K562 (cell line): ENCODE data around the gene CRNKL1. TPM values are rescaled to one million over a fixed set of nuclear protein-coding genes. Genes with fewer than 3 reads are reported as not detected.

ENCODE experiments used
- ATAC-seq: fragments of 200-7000 bp; cut with Tn5 transposase; 3 replicates; pipeline ENCODE4 v1.9.1; 2020; ENCODE audit warnings: moderate library complexity
- BruUV-seq: library from RNA; stranded (reverse); fragments of 400-500 nt; replicated peaks from 2 replicates; lab custom pipeline; 2021; lab: Mats Ljungman, UMichigan
- CTCF ChIA-PET: fragments of 300-600 bp; formaldehyde crosslinking; extraction: SDS; loops from one replicate; lab custom pipeline; 2021; ENCODE audit warnings: low intra/inter-chr PET ratio; lab: Yijun Ruan, JAX
- POLR2A ChIA-PET: fragments of 300-600, 350-650 bp; sonication (Branson Sonifier 250); formaldehyde crosslinking; extraction: SDS; loops from one replicate; lab custom pipeline; 2021; ENCODE audit warnings: antibody characterized with exemption, inconsistent platforms; lab: Yijun Ruan, JAX
- DNase-seq, 4 experiments: peaks; one replicate each; pipeline versions ENCODE4 v3.0.0 to v3.0.0-alpha.2; 2011 to 2018; ENCODE audit warnings: low spot score in 3 of 4, mixed read lengths in 3 of 4; ENCODE audit errors: extremely low read depth in 1 of 4
- FAIRE-seq: peaks from 2 replicates; lab custom pipeline; 2011; peaks lifted over from hg19 to GRCh38; lab: Jason Lieb, UNC
- H2AFZ ChIP-seq: 2 replicates; pipeline ENCODE4 v1.6.0; 2011; ENCODE audit warnings: low read depth, low read length, control low read depth, inconsistent platforms
- H3K27ac ChIP-seq: fragments of 200-600 bp; 3 replicates; pipeline ENCODE4 v1.8.0; 2011; ENCODE audit warnings: low read depth, mild to moderate bottlenecking, control low read depth, inconsistent platforms, low read length, moderate library complexity, mixed read lengths; ENCODE audit errors: extremely low read depth
- H3K27me3 ChIP-seq, 2 experiments: fragments of 300-600 bp in 1 of 2; 2 replicates in 1 of 2; 3 replicates in 1 of 2; pipeline versions ENCODE4 v1.6.0 to v1.8.0; 2011; ENCODE audit warnings: inconsistent platforms in 2 of 2, low read length in 2 of 2, mild to moderate bottlenecking in 1 of 2, mixed read lengths in 1 of 2, moderate library complexity in 1 of 2; ENCODE audit not compliant: control insufficient read depth in 2 of 2, insufficient read depth in 2 of 2
- H3K36me3 ChIP-seq: fragments of 300-600 bp; 3 replicates; pipeline ENCODE4 v1.8.0; 2011; ENCODE audit warnings: mild to moderate bottlenecking, low read length, inconsistent platforms; ENCODE audit not compliant: control insufficient read depth, insufficient read depth
- H3K4me1 ChIP-seq, 2 experiments: fragments of 200-600 bp in 1 of 2; replicated peaks in 1 of 2; 2 replicates in 1 of 2; 3 replicates in 1 of 2; pipeline versions ENCODE4 v1.5.1 to v1.8.0; 2011; ENCODE audit warnings: inconsistent platforms in 2 of 2, low read length in 2 of 2, mild to moderate bottlenecking in 1 of 2, mixed read lengths in 1 of 2, moderate library complexity in 1 of 2; ENCODE audit not compliant: control insufficient read depth in 2 of 2, insufficient read depth in 2 of 2
- H3K4me2 ChIP-seq: 2 replicates; pipeline ENCODE4 v1.6.1; 2011; ENCODE audit warnings: low read length, control low read depth, inconsistent platforms, mixed read lengths; ENCODE audit not compliant: insufficient read depth
- H3K4me3 ChIP-seq: fragments of 200-600 bp; sonication (generic), shearing (Covaris generic); 2 replicates; pipeline ENCODE4 v1.5.1; 2016; ENCODE audit warnings: control low read depth, inconsistent platforms
- H3K79me2 ChIP-seq: fragments of 200-600 bp; 3 replicates; pipeline ENCODE4 v1.8.0; 2011; ENCODE audit warnings: low read length, inconsistent platforms; ENCODE audit not compliant: control insufficient read depth, insufficient read depth
- H3K9ac ChIP-seq, 2 experiments: 2 replicates each; pipeline versions ENCODE4 v1.6.0 to v1.6.1; 2011; ENCODE audit warnings: low read depth in 2 of 2, low read length in 2 of 2, control low read depth in 1 of 2, inconsistent platforms in 1 of 2, mild to moderate bottlenecking in 1 of 2, mixed read lengths in 1 of 2; ENCODE audit not compliant: insufficient read depth in 1 of 2
- H3K9me1 ChIP-seq: one replicate; pipeline ENCODE4 v1.6.0; 2011; ENCODE audit warnings: inconsistent platforms, mild to moderate bottlenecking, low read length, moderate library complexity; ENCODE audit not compliant: control insufficient read depth, insufficient read depth
- H3K9me3 ChIP-seq: replicated peaks from 2 replicates; pipeline ENCODE4 v1.5.1; 2011; ENCODE audit warnings: low read depth, low read length, inconsistent platforms; ENCODE audit not compliant: control insufficient read depth, insufficient read depth
- H4K20me1 ChIP-seq: replicated peaks from 2 replicates; pipeline ENCODE4 v1.6.1; 2011; ENCODE audit warnings: low read length, inconsistent platforms, mixed read lengths; ENCODE audit not compliant: control insufficient read depth, insufficient read depth
- FOXA1 ChIP-seq: fragments of 450-650 bp; IDR thresholded peaks from 2 replicates; pipeline ENCODE4 v1.6.1; 2016; ENCODE audit warnings: mild to moderate bottlenecking, borderline replicate concordance
- HDAC3 ChIP-seq: fragments of 450-650 bp; IDR thresholded peaks from 2 replicates; pipeline ENCODE4 v1.6.1; 2018; ENCODE audit warnings: borderline replicate concordance, mild to moderate bottlenecking, moderate library complexity; ENCODE audit not compliant: partially characterized antibody
- HNRNPK ChIP-seq: fragments of 200-400 bp; formaldehyde crosslinking; IDR thresholded peaks from one replicate; pipeline ENCODE4 v1.6.1; 2018; ENCODE audit warnings: mild to moderate bottlenecking, low read depth, low read length; ENCODE audit not compliant: poor library complexity, severe bottlenecking
- RFX1 ChIP-seq: fragments of 450-650 bp; IDR thresholded peaks from 2 replicates; pipeline ENCODE4 v1.6.1; 2016; ENCODE audit warnings: mild to moderate bottlenecking, moderate library complexity
- SMAD3 ChIP-seq: fragments of 450-650 bp; formaldehyde crosslinking; conservative IDR thresholded peaks from 2 replicates; pipeline ENCODE4 v1.4.0; 2020; ENCODE audit warnings: mild to moderate bottlenecking
- WGBS: fragments of 100-300 bp; shearing (Covaris generic); methylation state at CpG from one replicate; pipeline ENCODE4 v1.1.6; 2016; ENCODE audit warnings: low coverage, mixed read lengths; ENCODE audit not compliant: insufficient coverage; ENCODE audit errors: missing lambda C conversion rate; 5-methylcytosine and 5-hydroxymethylcytosine counted together
- in situ Hi-C: fragments of 300-500 bp; cut with MboI; formaldehyde crosslinking; loops from 4 replicates; pipeline ENCODE4 v1.15.0; 2018; ENCODE audit warnings: inconsistent platforms, mixed read lengths
- intact Hi-C: fragments of 100-400 bp; cut with micrococcal nuclease; formaldehyde crosslinking; loops from 2 replicates; pipeline ENCODE4 v1.14.2; 2022
- polyA plus RNA-seq, 8 experiments: library from polyadenylated mRNA; depleted of rRNA in 4 of 8; stranded (reverse) in 5 of 8; unstranded in 3 of 8; fragments of >200 nt; fragmentation: Nextera tagmentation in 2 of 8; fragmentation: Illumina TruSeq in 1 of 8; extraction: Ambion mirVana in 2 of 8; extraction: Trizol in 1 of 8; gene quantifications; 2 replicates each; pipeline versions ENCODE4 v1.2.1 to v1.2.3, GENCODE V29; 2011 to 2014; ENCODE audit warnings: inconsistent platforms in 1 of 8, missing spikeins in 1 of 8
- total RNA-seq, 7 experiments: library from RNA; depleted of rRNA in 6 of 7; stranded (reverse); fragments of >200 nt in 6 of 7; fragmentation: Illumina TruSeq in 2 of 7; extraction: Trizol in 2 of 7; gene quantifications; 2 replicates each; pipeline versions ENCODE4 v1.2.1 to v1.2.3, GENCODE V29; 2011 to 2021; ENCODE audit warnings: low replicate concordance in 1 of 7
- TF ChIP-seq, protein P1 (sequence below), 2 experiments: fragments of 450-650 bp in 1 of 2; sonication (generic) in 1 of 2; formaldehyde crosslinking; conservative IDR thresholded peaks; 2 replicates each; pipeline versions ENCODE4 v1.4.0 to v1.8.1; 2020 to 2022; ENCODE audit warnings: mild to moderate bottlenecking in 1 of 2, missing genetic modification reagents in 1 of 2
- TF ChIP-seq, protein P2 (sequence below): fragments of 450-650 bp; IDR thresholded peaks from 2 replicates; pipeline ENCODE4 v1.6.1; 2018; ENCODE audit not compliant: partially characterized antibody
- TF ChIP-seq, protein P3 (sequence below): fragments of 250-450 bp; sonication (Bioruptor Pico); IDR thresholded peaks from 2 replicates; pipeline ENCODE4 v1.5.0; 2022; ENCODE audit warnings: mild to moderate bottlenecking
- TF ChIP-seq, protein P4 (sequence below): sonication (generic); formaldehyde crosslinking; IDR thresholded peaks from 2 replicates; pipeline ENCODE4 v1.8.0; 2022; ENCODE audit warnings: mild to moderate bottlenecking, missing genetic modification reagents
- TF ChIP-seq, protein P5 (sequence below), 2 experiments: IDR thresholded peaks; 2 replicates each; pipeline ENCODE4 v1.6.1; 2012; ENCODE audit warnings: improper control_type of control experiment in 2 of 2, low read depth in 2 of 2, low read length in 2 of 2, borderline replicate concordance in 1 of 2

CRNKL1 gene
- total and polyA plus RNA-seq, 9 of the 15 experiments (the other 6 are each of a cell fraction or from before 2014, with no cell fraction given): 8.1 to 17.0 (median 11.7) TPM

DNA sequence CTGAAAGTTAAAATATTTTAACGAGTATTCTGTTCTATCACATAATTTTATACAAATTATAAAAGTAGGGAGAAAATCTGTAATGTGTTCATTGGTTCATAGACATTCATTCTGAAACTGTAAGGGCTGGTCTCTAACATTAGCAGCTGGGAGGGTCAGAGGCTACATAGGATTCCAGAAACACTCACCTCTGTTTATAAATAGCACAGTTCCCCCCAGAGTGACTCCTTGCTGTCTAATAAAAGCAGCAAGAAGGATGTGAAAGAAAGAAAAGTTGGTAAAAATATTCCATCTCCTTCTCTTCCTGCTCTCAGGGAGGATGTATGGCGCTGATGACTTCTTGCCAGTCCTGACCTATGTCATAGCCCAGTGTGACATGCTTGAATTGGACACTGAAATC, 60.4 kb downstream of the CRNKL1 start (continued):
- TF ChIP-seq, protein P1, sequence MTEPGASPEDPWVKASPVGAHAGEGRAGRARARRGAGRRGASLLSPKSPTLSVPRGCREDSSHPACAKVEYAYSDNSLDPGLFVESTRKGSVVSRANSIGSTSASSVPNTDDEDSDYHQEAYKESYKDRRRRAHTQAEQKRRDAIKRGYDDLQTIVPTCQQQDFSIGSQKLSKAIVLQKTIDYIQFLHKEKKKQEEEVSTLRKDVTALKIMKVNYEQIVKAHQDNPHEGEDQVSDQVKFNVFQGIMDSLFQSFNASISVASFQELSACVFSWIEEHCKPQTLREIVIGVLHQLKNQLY (CRISPR knock-in tag; conservative IDR thresholded peaks at IDR 0.05): no peak
- no peak for TF ChIP-seq FOXA1
- no peak for TF ChIP-seq HDAC3

DNA sequence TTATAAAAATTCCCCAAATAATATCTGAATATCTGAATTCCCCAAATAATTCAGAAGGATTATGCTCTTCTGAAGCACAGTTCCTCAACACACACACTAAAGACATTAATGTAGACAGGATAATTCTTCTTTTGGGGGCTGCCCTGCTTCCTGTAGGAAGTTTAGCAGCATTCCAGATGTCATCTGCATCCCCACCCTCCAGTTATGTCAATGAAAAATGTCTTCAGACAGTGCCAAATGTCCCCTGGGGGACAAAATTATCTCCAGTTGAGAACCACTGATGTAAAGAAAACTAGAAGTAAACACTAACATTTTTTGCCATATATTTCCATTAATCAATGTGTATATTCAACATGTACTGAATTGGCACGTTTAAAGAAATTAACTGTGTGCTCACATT, 61.0 kb downstream of the CRNKL1 start:
- intact Hi-C loops: loop anchor here (10.0 kb wide), 1 partner anchor 87 kb away; no protein-coding TSS in a partner anchor
- Histone ChIP-seq H3K27ac (no peak overlapping the region), H3K9me3 (no peaks in the 10 kb centered on the region), H4K20me1 (no peaks in the 10 kb centered on the region), H3K36me3 (no peaks in the 10 kb centered on the region), H3K9ac (no peak overlapping the region), H3K79me2 (no peaks in the 10 kb centered on the region), H2AFZ (no peak overlapping the region), H3K27me3 (peaks cover 4 to 7% of the 10 kb centered on the region in 2 experiments; a peak in 1 of 5 replicates), H3K4me3 (no peak overlapping the region), H3K9me1 (no peaks in the 10 kb centered on the region), H3K4me2 (no peak overlapping the region), H3K4me1 (no peaks in the 10 kb centered on the region)
- no TSS peak for BruUV-seq
- FAIRE-seq (no peak), DNase-seq (no peak), ATAC-seq (no peak)
- ChIA-PET CTCF (no interaction called here), POLR2A (no interaction called here)
- in situ Hi-C loops: no loop called here
- WGBS: 0% methylated on average over 1 of the region's 1 CpG
- TF ChIP-seq, protein P2, sequence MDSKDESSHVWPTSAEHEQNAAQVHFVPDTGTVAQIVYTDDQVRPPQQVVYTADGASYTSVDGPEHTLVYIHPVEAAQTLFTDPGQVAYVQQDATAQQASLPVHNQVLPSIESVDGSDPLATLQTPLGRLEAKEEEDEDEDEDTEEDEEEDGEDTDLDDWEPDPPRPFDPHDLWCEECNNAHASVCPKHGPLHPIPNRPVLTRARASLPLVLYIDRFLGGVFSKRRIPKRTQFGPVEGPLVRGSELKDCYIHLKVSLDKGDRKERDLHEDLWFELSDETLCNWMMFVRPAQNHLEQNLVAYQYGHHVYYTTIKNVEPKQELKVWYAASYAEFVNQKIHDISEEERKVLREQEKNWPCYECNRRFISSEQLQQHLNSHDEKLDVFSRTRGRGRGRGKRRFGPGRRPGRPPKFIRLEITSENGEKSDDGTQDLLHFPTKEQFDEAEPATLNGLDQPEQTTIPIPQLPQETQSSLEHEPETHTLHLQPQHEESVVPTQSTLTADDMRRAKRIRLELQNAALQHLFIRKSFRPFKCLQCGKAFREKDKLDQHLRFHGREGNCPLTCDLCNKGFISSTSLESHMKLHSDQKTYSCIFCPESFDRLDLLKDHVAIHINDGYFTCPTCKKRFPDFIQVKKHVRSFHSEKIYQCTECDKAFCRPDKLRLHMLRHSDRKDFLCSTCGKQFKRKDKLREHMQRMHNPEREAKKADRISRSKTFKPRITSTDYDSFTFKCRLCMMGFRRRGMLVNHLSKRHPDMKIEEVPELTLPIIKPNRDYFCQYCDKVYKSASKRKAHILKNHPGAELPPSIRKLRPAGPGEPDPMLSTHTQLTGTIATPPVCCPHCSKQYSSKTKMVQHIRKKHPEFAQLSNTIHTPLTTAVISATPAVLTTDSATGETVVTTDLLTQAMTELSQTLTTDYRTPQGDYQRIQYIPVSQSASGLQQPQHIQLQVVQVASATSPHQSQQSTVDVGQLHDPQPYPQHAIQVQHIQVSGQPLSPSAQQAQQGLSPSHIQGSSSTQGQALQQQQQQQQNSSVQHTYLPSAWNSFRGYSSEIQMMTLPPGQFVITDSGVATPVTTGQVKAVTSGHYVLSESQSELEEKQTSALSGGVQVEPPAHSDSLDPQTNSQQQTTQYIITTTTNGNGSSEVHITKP: no peak
- no peak for TF ChIP-seq RFX1
- TF ChIP-seq, protein P3, sequence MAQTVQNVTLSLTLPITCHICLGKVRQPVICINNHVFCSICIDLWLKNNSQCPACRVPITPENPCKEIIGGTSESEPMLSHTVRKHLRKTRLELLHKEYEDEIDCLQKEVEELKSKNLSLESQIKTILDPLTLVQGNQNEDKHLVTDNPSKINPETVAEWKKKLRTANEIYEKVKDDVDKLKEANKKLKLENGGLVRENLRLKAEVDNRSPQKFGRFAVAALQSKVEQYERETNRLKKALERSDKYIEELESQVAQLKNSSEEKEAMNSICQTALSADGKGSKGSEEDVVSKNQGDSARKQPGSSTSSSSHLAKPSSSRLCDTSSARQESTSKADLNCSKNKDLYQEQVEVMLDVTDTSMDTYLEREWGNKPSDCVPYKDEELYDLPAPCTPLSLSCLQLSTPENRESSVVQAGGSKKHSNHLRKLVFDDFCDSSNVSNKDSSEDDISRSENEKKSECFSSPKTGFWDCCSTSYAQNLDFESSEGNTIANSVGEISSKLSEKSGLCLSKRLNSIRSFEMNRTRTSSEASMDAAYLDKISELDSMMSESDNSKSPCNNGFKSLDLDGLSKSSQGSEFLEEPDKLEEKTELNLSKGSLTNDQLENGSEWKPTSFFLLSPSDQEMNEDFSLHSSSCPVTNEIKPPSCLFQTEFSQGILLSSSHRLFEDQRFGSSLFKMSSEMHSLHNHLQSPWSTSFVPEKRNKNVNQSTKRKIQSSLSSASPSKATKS (CRISPR knock-in tag): no peak
- no peak for TF ChIP-seq HNRNPK
- TF ChIP-seq, protein P4, sequence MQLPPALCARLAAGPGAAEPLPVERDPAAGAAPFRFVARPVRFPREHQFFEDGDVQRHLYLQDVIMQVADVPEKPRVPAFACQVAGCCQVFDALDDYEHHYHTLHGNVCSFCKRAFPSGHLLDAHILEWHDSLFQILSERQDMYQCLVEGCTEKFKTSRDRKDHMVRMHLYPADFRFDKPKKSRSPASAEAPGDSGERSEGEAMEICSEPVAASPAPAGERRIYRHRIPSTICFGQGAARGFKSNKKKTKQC: no peak
- TF ChIP-seq, protein P5, sequence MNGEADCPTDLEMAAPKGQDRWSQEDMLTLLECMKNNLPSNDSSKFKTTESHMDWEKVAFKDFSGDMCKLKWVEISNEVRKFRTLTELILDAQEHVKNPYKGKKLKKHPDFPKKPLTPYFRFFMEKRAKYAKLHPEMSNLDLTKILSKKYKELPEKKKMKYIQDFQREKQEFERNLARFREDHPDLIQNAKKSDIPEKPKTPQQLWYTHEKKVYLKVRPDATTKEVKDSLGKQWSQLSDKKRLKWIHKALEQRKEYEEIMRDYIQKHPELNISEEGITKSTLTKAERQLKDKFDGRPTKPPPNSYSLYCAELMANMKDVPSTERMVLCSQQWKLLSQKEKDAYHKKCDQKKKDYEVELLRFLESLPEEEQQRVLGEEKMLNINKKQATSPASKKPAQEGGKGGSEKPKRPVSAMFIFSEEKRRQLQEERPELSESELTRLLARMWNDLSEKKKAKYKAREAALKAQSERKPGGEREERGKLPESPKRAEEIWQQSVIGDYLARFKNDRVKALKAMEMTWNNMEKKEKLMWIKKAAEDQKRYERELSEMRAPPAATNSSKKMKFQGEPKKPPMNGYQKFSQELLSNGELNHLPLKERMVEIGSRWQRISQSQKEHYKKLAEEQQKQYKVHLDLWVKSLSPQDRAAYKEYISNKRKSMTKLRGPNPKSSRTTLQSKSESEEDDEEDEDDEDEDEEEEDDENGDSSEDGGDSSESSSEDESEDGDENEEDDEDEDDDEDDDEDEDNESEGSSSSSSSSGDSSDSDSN (IDR thresholded peaks at IDR 0.05; ENCODE audit: borderline replicate concordance in 1 of 2, low read depth in 2 of 2, low read length in 2 of 2): no peak
- TF ChIP-seq SMAD3 (CRISPR knock-in tag): no peak
